Lung (tissue), 12 donors: ENCODE results near the gene COPRS. TPM values are rescaled to one million over a fixed set of nuclear protein-coding genes. Genes with fewer than 3 reads are reported as not detected.
"Not testable (repeated sequence)": the region's sequence is repeated elsewhere in the genome, so short reads cannot be mapped to it uniquely, and the experiment has no call there.

ENCODE experiments used
- ATAC-seq: fragments of 200-7000 bp; cut with Tn5 transposase; one replicate; pipeline ENCODE4 v1.9.1; 2020; ENCODE audit warnings: moderate number of reproducible peaks; ENCODE audit not compliant: insufficient read depth, low FRiP score
- DNase-seq, 3 donors: peaks; one replicate each; pipeline ENCODE4 v3.0.0-alpha.2; 2013 to 2017
- H3K27ac ChIP-seq, 2 donors: one replicate each; pipeline ENCODE4 v1.5.1; 2013; ENCODE audit warnings: mild to moderate bottlenecking in 2 of 2, moderate library complexity in 2 of 2, control low read depth in 1 of 2, inconsistent platforms in 1 of 2, low read depth in 1 of 2, low read length in 1 of 2
- H3K27me3 ChIP-seq, 3 donors: one replicate each; pipeline ENCODE4 v1.5.1; 2013; ENCODE audit warnings: low read length in 2 of 3; ENCODE audit not compliant: control insufficient read depth in 3 of 3, insufficient read depth in 3 of 3
- H3K36me3 ChIP-seq, 4 donors: one replicate each; pipeline ENCODE4 v1.5.1; 2013; ENCODE audit warnings: low read length in 4 of 4, mild to moderate bottlenecking in 1 of 4, moderate library complexity in 1 of 4; ENCODE audit not compliant: control insufficient read depth in 4 of 4, insufficient read depth in 4 of 4
- H3K4me1 ChIP-seq, 5 donors: one replicate each; pipeline ENCODE4 v1.5.1; 2013; ENCODE audit warnings: low read length in 5 of 5, mild to moderate bottlenecking in 2 of 5, moderate library complexity in 1 of 5; ENCODE audit not compliant: control insufficient read depth in 5 of 5, insufficient read depth in 5 of 5
- H3K4me3 ChIP-seq: one replicate; pipeline ENCODE4 v1.5.1; 2013; ENCODE audit warnings: mild to moderate bottlenecking, control low read depth, moderate library complexity
- H3K9ac ChIP-seq, 2 donors: one replicate each; pipeline ENCODE4 v1.5.1; 2013; ENCODE audit warnings: low read length in 2 of 2, control low read depth in 1 of 2; ENCODE audit not compliant: insufficient read depth in 1 of 2
- H3K9me3 ChIP-seq, 4 donors: one replicate each; pipeline ENCODE4 v1.5.1; 2013; ENCODE audit warnings: low read length in 3 of 4, mild to moderate bottlenecking in 1 of 4, moderate library complexity in 1 of 4; ENCODE audit not compliant: control insufficient read depth in 4 of 4, insufficient read depth in 3 of 4
- WGBS, 2 donors: extraction: QIAGEN DNeasy Blood & Tissue Kit; methylation state at CpG; one replicate each; pipeline ENCODE4 v1.1.7; 2013; 5-methylcytosine and 5-hydroxymethylcytosine counted together
- polyA plus RNA-seq, 2 donors: library from polyadenylated mRNA; stranded (reverse); fragments of 200-250 nt; gene quantifications; one replicate each; pipeline ENCODE4 v1.2.1, GENCODE V29; 2013
- total RNA-seq, 2 donors: library from RNA; depleted of rRNA in 1 of 2; stranded (reverse); fragments of >200 nt in 1 of 2; gene quantifications; one replicate each; pipeline ENCODE4 v1.2.1, GENCODE V29; 2014 to 2021
- TF ChIP-seq, protein P1 (sequence below): IDR thresholded peaks from 2 replicates; pipeline ENCODE4 v1.5.1; 2012; ENCODE audit warnings: mild to moderate bottlenecking; ENCODE audit errors: control extremely low read depth, extremely low read depth
- donor health status: control.
- donor health status: control.
- donor health status: Bipolar disorder and iron deficiency.
- donor health status: healthy.
- donor health status: DM: yes; HTN: yes; CAD: no.

COPRS gene
- total and polyA plus RNA-seq, 4 donors = 21.0 to 64.7 (median 38.4) TPM

DNA sequence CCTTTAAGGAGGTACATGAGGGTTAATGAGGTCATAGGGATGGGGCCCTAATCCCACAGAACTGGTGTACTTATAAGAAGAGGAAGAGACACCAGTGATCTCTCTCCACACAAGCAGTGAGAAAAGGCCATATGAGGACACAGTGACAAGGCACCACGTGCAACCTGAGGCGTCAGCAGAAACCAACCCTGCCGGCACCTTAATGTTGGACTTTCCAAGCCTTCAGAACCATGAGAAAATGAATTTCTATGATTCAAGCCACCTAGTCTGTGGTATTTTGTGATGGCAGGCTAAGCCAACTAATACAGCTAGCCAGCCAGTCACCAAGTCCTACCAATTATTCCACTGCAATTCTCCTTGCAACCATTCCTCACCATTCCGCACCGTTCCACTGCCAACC lies 39.5 kb downstream of the COPRS start:
- DNase-seq (no peak), ATAC-seq (no peak)
- 90 to 94% methylated on average over 5 of the region's 5 CpGs for WGBS, 2 donors
- TF ChIP-seq, protein P1, sequence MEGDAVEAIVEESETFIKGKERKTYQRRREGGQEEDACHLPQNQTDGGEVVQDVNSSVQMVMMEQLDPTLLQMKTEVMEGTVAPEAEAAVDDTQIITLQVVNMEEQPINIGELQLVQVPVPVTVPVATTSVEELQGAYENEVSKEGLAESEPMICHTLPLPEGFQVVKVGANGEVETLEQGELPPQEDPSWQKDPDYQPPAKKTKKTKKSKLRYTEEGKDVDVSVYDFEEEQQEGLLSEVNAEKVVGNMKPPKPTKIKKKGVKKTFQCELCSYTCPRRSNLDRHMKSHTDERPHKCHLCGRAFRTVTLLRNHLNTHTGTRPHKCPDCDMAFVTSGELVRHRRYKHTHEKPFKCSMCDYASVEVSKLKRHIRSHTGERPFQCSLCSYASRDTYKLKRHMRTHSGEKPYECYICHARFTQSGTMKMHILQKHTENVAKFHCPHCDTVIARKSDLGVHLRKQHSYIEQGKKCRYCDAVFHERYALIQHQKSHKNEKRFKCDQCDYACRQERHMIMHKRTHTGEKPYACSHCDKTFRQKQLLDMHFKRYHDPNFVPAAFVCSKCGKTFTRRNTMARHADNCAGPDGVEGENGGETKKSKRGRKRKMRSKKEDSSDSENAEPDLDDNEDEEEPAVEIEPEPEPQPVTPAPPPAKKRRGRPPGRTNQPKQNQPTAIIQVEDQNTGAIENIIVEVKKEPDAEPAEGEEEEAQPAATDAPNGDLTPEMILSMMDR = no peak
- Histone ChIP-seq H3K9ac (no peak overlapping the region), H3K27ac (no peak overlapping the region), H3K9me3 (peaks cover 0 to 2% (median 0%) of the 10 kb centered on the region in 4 donors), H3K36me3 (no peaks in the 10 kb centered on the region), H3K4me3 (no peak overlapping the region), H3K27me3 (no peaks in the 10 kb centered on the region), H3K4me1 (peaks cover 0 to 1% (median 0%) of the 10 kb centered on the region in 5 donors)

- not testable (repeated sequence) for H3K36me3 ChIP-seq
- 96% methylated on average over 7 of the region's 7 CpGs for WGBS, 2 donors
Measured at GRCh38 chr17:31818863-31819262, 40.2 kb downstream of the COPRS start.

DNA sequence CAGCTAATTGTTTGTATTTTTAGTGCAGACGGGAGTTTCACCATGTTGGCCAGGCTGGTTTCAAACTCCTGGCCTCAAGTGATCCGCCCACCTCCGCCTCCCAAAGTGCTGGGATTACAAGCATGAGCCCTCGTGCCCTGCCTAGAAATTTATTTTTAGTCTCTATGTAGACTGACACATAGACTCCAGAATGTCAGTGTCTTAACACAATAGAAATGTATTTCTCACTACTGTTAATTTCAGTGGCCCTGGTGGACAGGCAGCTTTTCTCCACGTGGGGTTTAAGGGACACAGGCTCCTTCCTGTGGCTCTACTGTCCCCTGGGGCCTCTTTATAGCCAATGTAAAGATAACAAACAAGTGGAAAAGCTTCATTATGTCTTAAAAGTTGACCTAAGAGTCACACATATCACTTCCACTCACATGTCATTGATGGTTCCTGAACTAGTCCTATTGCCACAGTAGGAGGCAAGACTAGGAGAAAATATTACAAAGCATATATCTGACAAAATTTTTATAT lies 43.8 kb downstream of the COPRS start:
- 77 to 79% methylated on average over 5 of the region's 5 CpGs for WGBS, 2 donors
- no peak overlapping the region for H3K4me3 ChIP-seq
- no peak for ATAC-seq
- H3K36me3 ChIP-seq = no peaks in the 10 kb centered on the region
- H3K27ac ChIP-seq = no peak overlapping the region
- TF ChIP-seq, protein P1 = no peak
- H3K4me1 ChIP-seq = peaks cover 0 to 4% (median 0%) of the 10 kb centered on the region in 5 donors
- no peak for DNase-seq
- H3K9ac ChIP-seq = no peak overlapping the region
- no peaks in the 10 kb centered on the region for H3K27me3 ChIP-seq
- H3K9me3 ChIP-seq = peaks cover 0 to 2% (median 0%) of the 10 kb centered on the region in 4 donors

More at GRCh38 chr17:31818863-31819262, 40.2 kb downstream of the COPRS start:
- not testable (repeated sequence) for H3K27me3 ChIP-seq, H3K9me3 ChIP-seq, H3K4me3 ChIP-seq, H3K9ac ChIP-seq, H3K27ac ChIP-seq, DNase-seq, ATAC-seq, H3K4me1 ChIP-seq

GRCh38 chr17:31811101-31811500 lies 47.9 kb downstream of the COPRS start:
- Histone ChIP-seq H3K9me3 (peaks cover 0 to 3% (median 0%) of the 10 kb centered on the region in 4 donors), H3K4me3 (no peak overlapping the region), H3K36me3 (no peaks in the 10 kb centered on the region), H3K4me1 (peaks cover 0 to 4% (median 0%) of the 10 kb centered on the region in 5 donors), H3K27me3 (no peaks in the 10 kb centered on the region), H3K27ac (no peak overlapping the region), H3K9ac (no peak overlapping the region)
- peak in 2 of 3 donors; percentile 29 to 65 for DNase-seq
- TF ChIP-seq, protein P1 = no peak
- WGBS, 2 donors = 54 to 75% methylated on average over 4 of the region's 4 CpGs
- no peak for ATAC-seq

DNA sequence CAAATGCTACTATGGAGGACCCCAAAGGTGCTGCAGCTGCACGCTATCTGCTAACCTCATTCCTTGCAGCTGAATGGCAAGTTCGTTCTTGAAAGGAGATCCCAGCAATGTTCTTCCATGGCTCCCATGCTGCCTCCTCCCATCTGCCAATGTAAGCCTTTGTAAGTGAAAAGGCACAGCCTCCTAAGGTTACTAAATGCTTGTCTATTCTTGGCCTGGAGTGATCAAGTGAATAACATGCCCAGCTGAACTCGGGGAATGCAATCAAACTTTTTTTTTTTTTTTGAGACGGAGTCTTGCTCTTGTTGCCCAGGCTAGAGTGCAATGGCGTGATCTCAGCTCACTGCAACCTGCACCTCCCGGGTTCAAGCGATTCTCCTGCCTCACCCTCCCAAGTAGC lies 49.2 kb downstream of the COPRS start:
- H3K4me3 ChIP-seq, H3K9ac ChIP-seq, ATAC-seq, H3K27me3 ChIP-seq, H3K4me1 ChIP-seq, DNase-seq, H3K36me3 ChIP-seq, H3K9me3 ChIP-seq, H3K27ac ChIP-seq: not testable (repeated sequence)
- 91 to 92% methylated on average over 7 of the region's 7 CpGs for WGBS, 2 donors
